ENCODE results near the gene PDGFA. TPM values are rescaled to one million over a fixed set of nuclear protein-coding genes. Genes with fewer than 3 reads are reported as not detected.

PDGFA gene
- total RNA-seq: 41.3 and 43.2 TPM in 2 replicates

GRCh38 chr7:519484-520390 lies at the start of gene PDGFA:
PDGFA (minus strand) TSS chr7:519846; CDS start chr7:519001, 845 bp downstream.

Other genes starting within 250 kb of the PDGFA start
- gene FOXL3, start 229.7 kb downstream of the PDGFA start, total RNA-seq: not detected in 2 replicates
- 34.8 and 49.8 TPM in 2 replicates for gene DNAAF5, start 206.9 kb upstream of the PDGFA start, total RNA-seq
- 11.2 and 15.6 TPM in 2 replicates for gene PRKAR1B, start 207.4 kb upstream of the PDGFA start, total RNA-seq